NB4 (cell line): ENCODE results near the gene ERCC8.
"Not testable (repeated sequence)": the region's sequence is repeated elsewhere in the genome, so short reads cannot be mapped to it uniquely, and the experiment has no call there.

Experiments
- POLR2A ChIP-seq: IDR thresholded peaks from 2 replicates; pipeline ENCODE4 v1.6.1; 2011; ENCODE audit warnings: mild to moderate bottlenecking; ENCODE audit not compliant: insufficient read length; ENCODE audit errors: extremely low read depth
- TF ChIP-seq, protein P1 (sequence below): IDR thresholded peaks from one replicate; pipeline ENCODE4 v1.5.1; 2012; ENCODE audit warnings: low read depth, low read length

GRCh38 chr5:60982127-60982526 lies 37.3 kb upstream of the ERCC8 start:
- TF ChIP-seq, protein P1, sequence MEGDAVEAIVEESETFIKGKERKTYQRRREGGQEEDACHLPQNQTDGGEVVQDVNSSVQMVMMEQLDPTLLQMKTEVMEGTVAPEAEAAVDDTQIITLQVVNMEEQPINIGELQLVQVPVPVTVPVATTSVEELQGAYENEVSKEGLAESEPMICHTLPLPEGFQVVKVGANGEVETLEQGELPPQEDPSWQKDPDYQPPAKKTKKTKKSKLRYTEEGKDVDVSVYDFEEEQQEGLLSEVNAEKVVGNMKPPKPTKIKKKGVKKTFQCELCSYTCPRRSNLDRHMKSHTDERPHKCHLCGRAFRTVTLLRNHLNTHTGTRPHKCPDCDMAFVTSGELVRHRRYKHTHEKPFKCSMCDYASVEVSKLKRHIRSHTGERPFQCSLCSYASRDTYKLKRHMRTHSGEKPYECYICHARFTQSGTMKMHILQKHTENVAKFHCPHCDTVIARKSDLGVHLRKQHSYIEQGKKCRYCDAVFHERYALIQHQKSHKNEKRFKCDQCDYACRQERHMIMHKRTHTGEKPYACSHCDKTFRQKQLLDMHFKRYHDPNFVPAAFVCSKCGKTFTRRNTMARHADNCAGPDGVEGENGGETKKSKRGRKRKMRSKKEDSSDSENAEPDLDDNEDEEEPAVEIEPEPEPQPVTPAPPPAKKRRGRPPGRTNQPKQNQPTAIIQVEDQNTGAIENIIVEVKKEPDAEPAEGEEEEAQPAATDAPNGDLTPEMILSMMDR: not testable (repeated sequence)
- TF ChIP-seq POLR2A: not testable (repeated sequence)
